K562 (cell line): Measurements from ENCODE around the gene FADS1. TPM values are rescaled to one million over a fixed set of nuclear protein-coding genes. Genes with fewer than 3 reads are reported as not detected.
A peak's percentile ranks its signal among the peaks of the same experiment; 100 is the strongest.

ENCODE experiments used
- ATAC-seq: fragments of 200-7000 bp; cut with Tn5 transposase; 3 replicates; pipeline ENCODE4 v1.9.1; 2020; ENCODE audit warnings: moderate library complexity
- BruUV-seq: library from RNA; stranded (reverse); fragments of 400-500 nt; replicated peaks from 2 replicates; lab custom pipeline; 2021; lab: Mats Ljungman, UMichigan
- CTCF ChIA-PET: fragments of 300-600 bp; formaldehyde crosslinking; extraction: SDS; loops from one replicate; lab custom pipeline; 2021; ENCODE audit warnings: low intra/inter-chr PET ratio; lab: Yijun Ruan, JAX
- POLR2A ChIA-PET: fragments of 300-600, 350-650 bp; sonication (Branson Sonifier 250); formaldehyde crosslinking; extraction: SDS; loops from one replicate; lab custom pipeline; 2021; ENCODE audit warnings: antibody characterized with exemption, inconsistent platforms; lab: Yijun Ruan, JAX
- DNase-seq, 4 experiments: peaks; one replicate each; pipeline versions ENCODE4 v3.0.0 to v3.0.0-alpha.2; 2011 to 2018; ENCODE audit warnings: low spot score in 3 of 4, mixed read lengths in 3 of 4; ENCODE audit errors: extremely low read depth in 1 of 4
- FAIRE-seq: peaks from 2 replicates; lab custom pipeline; 2011; peaks lifted over from hg19 to GRCh38; lab: Jason Lieb, UNC
- H2AFZ ChIP-seq: 2 replicates; pipeline ENCODE4 v1.6.0; 2011; ENCODE audit warnings: low read depth, low read length, control low read depth, inconsistent platforms
- H3K27ac ChIP-seq: fragments of 200-600 bp; 3 replicates; pipeline ENCODE4 v1.8.0; 2011; ENCODE audit warnings: low read depth, mild to moderate bottlenecking, control low read depth, inconsistent platforms, low read length, moderate library complexity, mixed read lengths; ENCODE audit errors: extremely low read depth
- H3K27me3 ChIP-seq, 2 experiments: fragments of 300-600 bp in 1 of 2; 2 replicates in 1 of 2; 3 replicates in 1 of 2; pipeline versions ENCODE4 v1.6.0 to v1.8.0; 2011; ENCODE audit warnings: inconsistent platforms in 2 of 2, low read length in 2 of 2, mild to moderate bottlenecking in 1 of 2, mixed read lengths in 1 of 2, moderate library complexity in 1 of 2; ENCODE audit not compliant: control insufficient read depth in 2 of 2, insufficient read depth in 2 of 2
- H3K36me3 ChIP-seq: fragments of 300-600 bp; 3 replicates; pipeline ENCODE4 v1.8.0; 2011; ENCODE audit warnings: mild to moderate bottlenecking, low read length, inconsistent platforms; ENCODE audit not compliant: control insufficient read depth, insufficient read depth
- H3K4me1 ChIP-seq, 2 experiments: fragments of 200-600 bp in 1 of 2; replicated peaks in 1 of 2; 2 replicates in 1 of 2; 3 replicates in 1 of 2; pipeline versions ENCODE4 v1.5.1 to v1.8.0; 2011; ENCODE audit warnings: inconsistent platforms in 2 of 2, low read length in 2 of 2, mild to moderate bottlenecking in 1 of 2, mixed read lengths in 1 of 2, moderate library complexity in 1 of 2; ENCODE audit not compliant: control insufficient read depth in 2 of 2, insufficient read depth in 2 of 2
- H3K4me2 ChIP-seq: 2 replicates; pipeline ENCODE4 v1.6.1; 2011; ENCODE audit warnings: low read length, control low read depth, inconsistent platforms, mixed read lengths; ENCODE audit not compliant: insufficient read depth
- H3K4me3 ChIP-seq: fragments of 200-600 bp; sonication (generic), shearing (Covaris generic); 2 replicates; pipeline ENCODE4 v1.5.1; 2016; ENCODE audit warnings: control low read depth, inconsistent platforms
- H3K79me2 ChIP-seq: fragments of 200-600 bp; 3 replicates; pipeline ENCODE4 v1.8.0; 2011; ENCODE audit warnings: low read length, inconsistent platforms; ENCODE audit not compliant: control insufficient read depth, insufficient read depth
- H3K9ac ChIP-seq, 2 experiments: 2 replicates each; pipeline versions ENCODE4 v1.6.0 to v1.6.1; 2011; ENCODE audit warnings: low read depth in 2 of 2, low read length in 2 of 2, control low read depth in 1 of 2, inconsistent platforms in 1 of 2, mild to moderate bottlenecking in 1 of 2, mixed read lengths in 1 of 2; ENCODE audit not compliant: insufficient read depth in 1 of 2
- H3K9me1 ChIP-seq: one replicate; pipeline ENCODE4 v1.6.0; 2011; ENCODE audit warnings: inconsistent platforms, mild to moderate bottlenecking, low read length, moderate library complexity; ENCODE audit not compliant: control insufficient read depth, insufficient read depth
- H3K9me3 ChIP-seq: replicated peaks from 2 replicates; pipeline ENCODE4 v1.5.1; 2011; ENCODE audit warnings: low read depth, low read length, inconsistent platforms; ENCODE audit not compliant: control insufficient read depth, insufficient read depth
- H4K20me1 ChIP-seq: replicated peaks from 2 replicates; pipeline ENCODE4 v1.6.1; 2011; ENCODE audit warnings: low read length, inconsistent platforms, mixed read lengths; ENCODE audit not compliant: control insufficient read depth, insufficient read depth
- EGR1 ChIP-seq: fragments of 450-650 bp; conservative IDR thresholded peaks from 2 replicates; pipeline ENCODE4 v1.6.1; 2017; ENCODE audit warnings: mild to moderate bottlenecking
- NR2C2 ChIP-seq, 2 experiments: fragments of 200-800 bp in 1 of 2; sonication (Bioruptor generic) in 1 of 2; sonication (generic) in 1 of 2; formaldehyde crosslinking in 1 of 2; IDR thresholded peaks; 2 replicates each; pipeline versions ENCODE4 v1.6.1 to v1.8.0; 2016 to 2022; ENCODE audit warnings: mild to moderate bottlenecking in 1 of 2, missing compliant biosample characterization in 1 of 2, missing genetic modification characterization in 1 of 2, missing genetic modification reagents in 1 of 2
- POLR2G ChIP-seq: fragments of 200-400 bp; formaldehyde crosslinking; IDR thresholded peaks from 2 replicates; pipeline ENCODE4 v1.6.1; 2017; ENCODE audit warnings: low read depth, mild to moderate bottlenecking, antibody characterized with exemption, low read length, moderate library complexity
- SUPT5H ChIP-seq: fragments of 450-650 bp; IDR thresholded peaks from 2 replicates; pipeline ENCODE4 v1.6.1; 2016
- USF2 ChIP-seq: sonication (generic); formaldehyde crosslinking; IDR thresholded peaks from 2 replicates; pipeline ENCODE4 v1.5.0; 2020; ENCODE audit warnings: missing genetic modification reagents
- WGBS: fragments of 100-300 bp; shearing (Covaris generic); methylation state at CpG from one replicate; pipeline ENCODE4 v1.1.6; 2016; ENCODE audit warnings: low coverage, mixed read lengths; ENCODE audit not compliant: insufficient coverage; ENCODE audit errors: missing lambda C conversion rate; 5-methylcytosine and 5-hydroxymethylcytosine counted together
- in situ Hi-C: fragments of 300-500 bp; cut with MboI; formaldehyde crosslinking; loops from 4 replicates; pipeline ENCODE4 v1.15.0; 2018; ENCODE audit warnings: inconsistent platforms, mixed read lengths
- intact Hi-C: fragments of 100-400 bp; cut with micrococcal nuclease; formaldehyde crosslinking; loops from 2 replicates; pipeline ENCODE4 v1.14.2; 2022
- polyA plus RNA-seq, 8 experiments: library from polyadenylated mRNA; depleted of rRNA in 4 of 8; stranded (reverse) in 5 of 8; unstranded in 3 of 8; fragments of >200 nt; fragmentation: Nextera tagmentation in 2 of 8; fragmentation: Illumina TruSeq in 1 of 8; extraction: Ambion mirVana in 2 of 8; extraction: Trizol in 1 of 8; gene quantifications; 2 replicates each; pipeline versions ENCODE4 v1.2.1 to v1.2.3, GENCODE V29; 2011 to 2014; ENCODE audit warnings: inconsistent platforms in 1 of 8, missing spikeins in 1 of 8
- total RNA-seq, 7 experiments: library from RNA; depleted of rRNA in 6 of 7; stranded (reverse); fragments of >200 nt in 6 of 7; fragmentation: Illumina TruSeq in 2 of 7; extraction: Trizol in 2 of 7; gene quantifications; 2 replicates each; pipeline versions ENCODE4 v1.2.1 to v1.2.3, GENCODE V29; 2011 to 2021; ENCODE audit warnings: low replicate concordance in 1 of 7
- TF ChIP-seq, protein P1 (sequence below): fragments of 450-650 bp; formaldehyde crosslinking; IDR thresholded peaks from 2 replicates; pipeline ENCODE4 v1.4.0; 2022; ENCODE audit warnings: missing genetic modification characterization

Gene FADS1
- total and polyA plus RNA-seq, 9 of the 15 experiments (the other 6 are each of a cell fraction or from before 2014, with no cell fraction given) = 110 to 864 (median 364) TPM

- WGBS = 74% methylated on average over 18 of the region's 20 CpGs
These were observed 40.9 kb downstream of the FADS1 start for GRCh38 chr11:61775606-61776554.

More at GRCh38 chr11:61775606-61776554, 40.9 kb downstream of the FADS1 start:
- in situ Hi-C loops = no loop called here
- H3K27ac ChIP-seq = no peak overlapping the region
- POLR2A ChIA-PET = interaction anchor here (0.7 to 1.6 kb wide), 5 partner anchors 9 to 26 kb away, joined by 3 to 4 read pairs (median 3); no protein-coding TSS in a partner anchor
- peak in 2 of 4 experiments; percentile 50 to 58 for DNase-seq
- H3K9me3 ChIP-seq = no peaks in the 10 kb centered on the region
- intact Hi-C loops = loop anchor here (1.0 kb wide), 1 partner anchor 27 kb away; no protein-coding TSS in a partner anchor
- no peaks in the 10 kb centered on the region for H3K79me2 ChIP-seq
- H3K9me1 ChIP-seq = no peaks in the 10 kb centered on the region
- peaks cover 21% of the 10 kb centered on the region; the same call in 2 of the 3 replicates for H3K36me3 ChIP-seq
- CTCF ChIA-PET = interaction anchor here (1.4 to 1.8 kb wide), 2 partner anchors 25 to 28 kb away, joined by 3 to 10 read pairs; no protein-coding TSS in a partner anchor
- no TSS peak for BruUV-seq
- H3K4me3 ChIP-seq = no peak overlapping the region
- H3K27me3 ChIP-seq = no peaks in the 10 kb centered on the region
- TF ChIP-seq USF2 (CRISPR knock-in tag) (peak; percentile 15; the same call in 1 of the 2 replicates), NR2C2 (CRISPR knock-in tag; IDR thresholded peaks at IDR 0.05) (no peak), NR2C2 (tag; IDR thresholded peaks at IDR 0.05) (no peak), POLR2G (peak; percentile 55), EGR1 (peak; percentile 80), SUPT5H (peak; percentile 44; the same call in 1 of the 2 replicates)
- TF ChIP-seq, protein P1, sequence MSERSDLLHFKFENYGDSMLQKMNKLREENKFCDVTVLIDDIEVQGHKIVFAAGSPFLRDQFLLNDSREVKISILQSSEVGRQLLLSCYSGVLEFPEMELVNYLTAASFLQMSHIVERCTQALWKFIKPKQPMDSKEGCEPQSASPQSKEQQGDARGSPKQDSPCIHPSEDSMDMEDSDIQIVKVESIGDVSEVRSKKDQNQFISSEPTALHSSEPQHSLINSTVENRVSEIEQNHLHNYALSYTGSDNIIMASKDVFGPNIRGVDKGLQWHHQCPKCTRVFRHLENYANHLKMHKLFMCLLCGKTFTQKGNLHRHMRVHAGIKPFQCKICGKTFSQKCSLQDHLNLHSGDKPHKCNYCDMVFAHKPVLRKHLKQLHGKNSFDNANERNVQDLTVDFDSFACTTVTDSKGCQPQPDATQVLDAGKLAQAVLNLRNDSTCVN = peak; percentile 32; the same call in 1 of the 2 replicates
- H3K4me1 ChIP-seq = peaks cover 0 to 59% of the 10 kb centered on the region in 2 experiments; a peak in 2 of 5 replicates
- FAIRE-seq = no peak
- H4K20me1 ChIP-seq = no peaks in the 10 kb centered on the region
- no peak overlapping the region; a peak in 2 of 4 replicates for H3K9ac ChIP-seq
- no peak for ATAC-seq
- H3K4me2 ChIP-seq = no peak overlapping the region
- H2AFZ ChIP-seq = no peak overlapping the region
